Esophagus muscularis mucosa (tissue), 3 donors: ENCODE data around the gene CYB5R3.

ENCODE experiments used
- CTCF ChIP-seq, 3 experiments: fragments of 200-600 bp in 2 of 3; fragments of 450-650 bp in 1 of 3; sonication (generic) in 2 of 3; IDR thresholded peaks; one replicate each; pipeline ENCODE4 v1.5.1; 2017 to 2019; ENCODE audit warnings: antibody characterized with exemption in 3 of 3, mild to moderate bottlenecking in 2 of 3, moderate library complexity in 1 of 3
- POLR2A ChIP-seq: fragments of 450-650 bp; IDR thresholded peaks from one replicate; pipeline ENCODE4 v1.6.1; 2017; ENCODE audit warnings: antibody characterized with exemption, moderate library complexity, mild to moderate bottlenecking, low read depth

GRCh38 chr22:42582987-42583386 lies 66.2 kb downstream of the CYB5R3 start:
- TF ChIP-seq CTCF (IDR thresholded peaks at IDR 0.05) (no peak), POLR2A (no peak)
